SK-N-MC (cell line): ENCODE data around the gene PMEL.

ENCODE experiments used
- EZH2 ChIP-seq: fragments of 200-600 bp; sonication (generic); IDR thresholded peaks from one replicate; pipeline ENCODE4 v1.6.1; 2017; ENCODE audit warnings: antibody characterized with exemption
- FOXP2 ChIP-seq: optimal IDR thresholded peaks from 2 replicates; pipeline ENCODE3; 2011; ENCODE audit warnings: mild to moderate bottlenecking, moderate library complexity; ENCODE audit not compliant: insufficient read depth; ENCODE audit errors: extremely low read length, control extremely low read depth
- POLR2AphosphoS5 ChIP-seq: IDR thresholded peaks from 2 replicates; pipeline ENCODE4 v1.6.1; 2012; ENCODE audit warnings: mild to moderate bottlenecking, low read depth, low read length, borderline replicate concordance

GRCh38 chr12:55955800-55956508 is 9.9 kb downstream of the PMEL start:
- no peak for TF ChIP-seq POLR2AphosphoS5
- TF ChIP-seq EZH2, result no peak
- TF ChIP-seq FOXP2, result no peak
